ENCODE data around the gene SUB1. TPM values are rescaled to one million over a fixed set of nuclear protein-coding genes. Genes with fewer than 3 reads are reported as not detected.
"Not testable (repeated sequence)": the region's sequence is repeated elsewhere in the genome, so short reads cannot be mapped to it uniquely, and the experiment has no call there.

Gene SUB1
- 100 to 1,000 TPM; 393 to 545 (median 438) TPM for polyA plus RNA-seq (ENCODE audit: low read depth in 6 of 6)

- ATAC-seq (ENCODE audit: low read depth in 2 of 2): peak; percentile 67 to 70
- H3K9me3 Mint-ChIP-seq: peaks cover 0 to 2% (median 0%) of the 10 kb centered on the region in 7 donors
- H3K36me3 Mint-ChIP-seq: peaks cover 0 to 14% of the 10 kb centered on the region in 2 donors
- peak within 1 kb of the TSS; percentile 92 to 98 (median 95) for H3K4me3 Mint-ChIP-seq
- no peaks in the 10 kb centered on the region for H3K27me3 Mint-ChIP-seq
- DNase-seq: peak; percentile 90
- H3K27ac Mint-ChIP-seq: peak within 1 kb of the TSS; percentile 94 to 98 (median 97)
- H3K4me1 Mint-ChIP-seq: peaks cover 48 to 81% (median 76%) of the 10 kb centered on the region in 3 donors
Measured at GRCh38 chr5:32585446-32586275, at the start of gene SUB1. Gene SUB1 (plus strand): TSS chr5:32585557. CDS start chr5:32588513, 2,956 bp downstream.

DNA sequence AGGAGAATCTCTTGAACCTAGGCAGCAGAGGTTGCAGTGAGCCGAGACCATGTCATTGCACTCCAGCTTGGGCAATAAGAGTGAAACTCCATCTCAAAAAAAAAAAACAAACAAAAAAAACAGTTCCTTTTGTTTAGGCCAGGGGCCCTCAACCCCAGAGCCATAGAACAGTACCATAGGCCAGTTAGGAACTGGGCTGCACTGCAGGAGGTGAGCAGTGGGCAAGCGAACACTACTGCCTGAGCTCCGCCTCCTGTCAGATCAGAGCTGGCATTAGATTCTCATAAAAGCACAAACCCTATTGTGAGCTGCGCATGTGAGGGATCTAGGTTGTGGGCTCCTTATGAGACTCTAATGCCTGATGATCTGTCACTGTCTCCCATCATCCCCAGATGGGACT is 49.1 kb upstream of the SUB1 start:
- no peak for DNase-seq
- H3K27ac Mint-ChIP-seq: peak overlapping the region in 1 of 6 donors; percentile 59
- H3K4me1 Mint-ChIP-seq: peaks cover 30 to 46% (median 44%) of the 10 kb centered on the region in 3 donors
- no peak for ATAC-seq (ENCODE audit: low read depth in 2 of 2)
- no peaks in the 10 kb centered on the region for H3K36me3 Mint-ChIP-seq
- no peak overlapping the region for H3K4me3 Mint-ChIP-seq
- H3K9me3 Mint-ChIP-seq: no peaks in the 10 kb centered on the region
- H3K27me3 Mint-ChIP-seq: no peaks in the 10 kb centered on the region

- not testable (repeated sequence) for H3K36me3 Mint-ChIP-seq, H3K9me3 Mint-ChIP-seq, H3K27me3 Mint-ChIP-seq, DNase-seq
- Mint-ChIP-seq H3K4me3 (peak overlapping the region in 2 of 8 donors; percentile 18 to 49), H3K27ac (peak overlapping the region in 4 of 6 donors; percentile 7 to 91 (median 59)), H3K4me1 (peaks cover 30 to 39% (median 38%) of the 10 kb centered on the region in 3 donors)
- ATAC-seq (ENCODE audit: low read depth in 2 of 2): peak in 1 of 2 donors; percentile 5
Measured at GRCh38 chr5:32537437-32538029, 47.8 kb upstream of the SUB1 start.

GRCh38 chr5:32538031-32538547 is 47.3 kb upstream of the SUB1 start:
- Mint-ChIP-seq H3K36me3 (no peaks in the 10 kb centered on the region), H3K27ac (peak overlapping the region in 4 of 6 donors; percentile 50 to 91 (median 59)), H3K4me1 (peaks cover 30 to 39% (median 38%) of the 10 kb centered on the region in 3 donors), H3K4me3 (no peak overlapping the region), H3K9me3 (no peaks in the 10 kb centered on the region), H3K27me3 (no peaks in the 10 kb centered on the region)
- ATAC-seq (ENCODE audit: low read depth in 2 of 2) (peak; percentile 97 to 99), DNase-seq (peak; percentile 44)

DNA sequence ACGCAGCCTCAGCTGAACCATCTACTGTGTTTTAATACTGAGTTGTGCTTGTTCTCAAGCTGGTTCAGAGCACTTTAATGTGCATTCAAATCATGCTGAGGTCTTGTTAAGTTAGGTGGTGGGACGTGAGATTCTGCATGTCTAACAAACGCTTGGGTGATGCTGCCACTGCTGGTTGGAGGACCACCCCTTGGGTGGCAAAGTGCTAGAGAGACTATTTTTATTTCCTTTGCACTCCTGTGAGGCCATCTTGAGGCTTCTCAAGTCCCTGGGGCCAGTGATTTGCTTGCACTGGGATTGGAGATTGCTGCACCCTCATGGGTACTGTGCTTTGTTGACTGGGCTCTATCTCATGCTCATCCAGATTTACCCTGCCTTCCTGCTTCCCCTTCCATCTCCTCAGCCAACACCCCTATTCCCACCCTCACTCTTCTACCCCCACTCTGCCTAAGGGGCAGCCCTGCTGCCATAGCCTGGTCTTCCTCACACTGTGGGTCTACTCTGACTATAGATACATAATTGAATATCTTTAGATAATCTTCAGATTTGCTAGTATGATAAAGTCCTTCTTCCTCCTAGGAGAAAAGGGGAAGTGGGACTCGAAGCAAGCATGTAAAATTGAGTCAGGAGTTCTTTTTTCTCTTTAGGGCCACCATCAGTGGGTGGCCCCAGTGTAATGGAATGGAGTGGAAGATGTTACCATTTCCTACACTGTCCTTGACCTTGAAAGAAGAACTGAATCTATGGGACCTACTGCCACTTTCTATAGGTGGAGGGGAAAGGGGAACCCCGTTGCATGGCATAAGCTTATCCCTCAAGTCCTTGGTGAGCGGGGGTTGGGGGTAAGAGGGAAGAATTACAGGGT is 45.1 kb upstream of the SUB1 start:
- Mint-ChIP-seq H3K4me1 (peaks cover 30 to 38% (median 38%) of the 10 kb centered on the region in 3 donors), H3K36me3 (no peaks in the 10 kb centered on the region), H3K27me3 (no peaks in the 10 kb centered on the region), H3K9me3 (no peaks in the 10 kb centered on the region), H3K27ac (peak overlapping the region in 2 of 6 donors; percentile 12 to 93), H3K4me3 (peak overlapping the region in 1 of 8 donors; percentile 26)
- ATAC-seq (ENCODE audit: low read depth in 2 of 2): peak; percentile 22 to 38
- peak; percentile 5 for DNase-seq

DNA sequence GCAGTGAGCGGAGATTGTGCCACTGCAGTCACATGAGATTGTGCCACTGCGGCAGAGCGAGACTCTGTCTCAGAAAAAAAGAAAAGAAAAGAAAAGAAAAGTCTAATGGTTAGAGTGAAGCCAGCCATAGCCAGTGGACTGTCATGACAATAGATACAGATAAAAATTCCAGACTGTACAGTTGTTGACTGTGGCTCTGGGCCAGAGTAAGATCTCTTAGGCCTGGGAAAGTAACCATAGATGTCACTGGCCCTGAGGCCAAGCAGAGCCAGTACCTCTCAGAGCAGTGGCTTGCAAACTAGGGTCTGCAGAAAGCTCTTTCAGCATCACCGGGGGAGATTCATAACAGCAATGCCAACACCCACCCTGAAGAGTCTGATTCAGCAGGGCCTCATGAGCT is 44.1 kb upstream of the SUB1 start:
- Mint-ChIP-seq H3K4me1 (peaks cover 23 to 32% (median 28%) of the 10 kb centered on the region in 3 donors), H3K27ac (peak overlapping the region in 1 of 6 donors; percentile 74), H3K27me3 (no peaks in the 10 kb centered on the region), H3K4me3 (no peak overlapping the region), H3K9me3 (no peaks in the 10 kb centered on the region), H3K36me3 (no peaks in the 10 kb centered on the region)
- DNase-seq (no peak), ATAC-seq (ENCODE audit: low read depth in 2 of 2) (no peak)

DNA sequence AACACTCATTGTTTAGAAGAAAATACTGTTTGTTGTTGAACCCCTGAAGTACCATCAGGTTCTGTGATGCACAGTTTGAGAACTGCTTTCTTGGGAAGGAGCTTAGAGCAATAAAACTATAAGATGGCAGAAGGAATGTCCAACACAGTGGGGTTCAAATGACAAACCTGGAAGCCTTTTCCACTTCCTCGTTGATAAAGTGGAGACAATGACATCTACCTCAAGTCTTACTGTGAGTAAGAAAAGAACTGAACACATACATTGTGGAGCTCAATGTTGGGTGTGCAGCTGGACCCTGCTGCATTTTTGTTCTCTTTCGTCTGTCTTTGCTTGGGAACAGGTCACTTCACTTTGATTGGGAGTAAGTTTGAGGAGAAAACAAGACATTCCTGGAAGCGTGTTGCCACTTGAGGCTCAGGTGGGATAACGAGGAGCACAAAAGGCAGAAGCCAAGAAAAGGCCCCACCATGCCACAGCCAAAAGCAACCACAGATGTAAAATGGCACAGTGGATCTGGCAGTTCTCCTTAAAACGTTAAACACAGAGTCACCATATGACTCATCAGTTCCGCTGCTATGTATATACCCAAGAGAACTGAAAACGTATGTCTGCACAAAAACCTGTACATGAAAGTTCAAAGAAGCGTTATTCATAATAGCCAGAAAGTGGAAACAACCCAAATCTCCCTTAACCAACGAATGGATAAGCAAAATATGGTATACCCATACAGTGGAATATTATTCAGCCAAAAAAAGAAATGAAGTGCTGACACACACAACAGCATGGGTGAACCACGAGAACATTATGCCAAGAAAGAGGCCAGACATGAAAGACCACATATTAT is 42.9 kb upstream of the SUB1 start:
- H3K9me3 Mint-ChIP-seq: no peaks in the 10 kb centered on the region
- DNase-seq: no peak
- no peaks in the 10 kb centered on the region for H3K36me3 Mint-ChIP-seq
- ATAC-seq (ENCODE audit: low read depth in 2 of 2): no peak
- H3K4me1 Mint-ChIP-seq: peaks cover 16 to 30% (median 27%) of the 10 kb centered on the region in 3 donors
- no peak overlapping the region for H3K4me3 Mint-ChIP-seq
- H3K27ac Mint-ChIP-seq: no peak overlapping the region
- no peaks in the 10 kb centered on the region for H3K27me3 Mint-ChIP-seq

- no peaks in the 10 kb centered on the region for H3K36me3 Mint-ChIP-seq
- H3K27me3 Mint-ChIP-seq: no peaks in the 10 kb centered on the region
- ATAC-seq (ENCODE audit: low read depth in 2 of 2) (no peak), DNase-seq (no peak)
- no peak overlapping the region for H3K4me3 Mint-ChIP-seq
- H3K4me1 Mint-ChIP-seq: peaks cover 11 to 22% (median 20%) of the 10 kb centered on the region in 3 donors
- H3K27ac Mint-ChIP-seq: no peak overlapping the region
- H3K9me3 Mint-ChIP-seq: no peaks in the 10 kb centered on the region
Measured at GRCh38 chr5:32543291-32543690, 42.1 kb upstream of the SUB1 start.

DNA sequence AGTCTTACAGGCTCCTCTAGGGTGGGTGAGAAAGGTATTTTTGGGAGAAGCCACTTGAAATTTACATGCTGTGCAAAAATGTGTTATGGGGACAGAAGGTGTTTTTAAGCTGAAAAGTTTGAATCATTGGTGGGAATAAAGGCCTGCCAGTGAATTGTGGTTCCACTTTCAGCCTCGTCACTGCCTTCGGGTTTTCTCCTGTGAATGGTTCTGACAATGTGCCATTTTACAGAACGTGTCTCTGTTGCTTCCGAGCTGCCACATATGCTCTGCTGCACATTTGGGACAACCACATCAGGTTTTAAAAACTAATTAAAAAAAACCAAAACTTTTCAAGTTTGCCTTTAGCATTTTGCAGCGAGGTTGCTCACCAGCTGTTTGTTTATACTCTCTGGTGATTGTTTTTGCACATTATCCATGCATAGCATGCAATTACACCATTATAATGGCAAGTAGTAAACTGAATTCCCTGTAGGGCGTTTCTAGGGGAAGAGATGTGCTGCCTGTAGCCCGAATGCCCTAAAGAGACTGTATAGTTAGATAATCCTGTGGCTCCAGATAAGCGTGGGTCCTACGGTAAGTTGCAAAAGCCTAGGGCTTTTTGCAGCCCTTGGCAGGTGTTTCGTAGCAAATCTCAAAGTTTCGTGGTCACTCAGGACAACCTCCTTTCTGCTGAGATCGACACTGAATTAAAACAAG is 40.1 kb upstream of the SUB1 start:
- Mint-ChIP-seq H3K27me3 (no peaks in the 10 kb centered on the region), H3K27ac (no peak overlapping the region), H3K4me3 (no peak overlapping the region), H3K4me1 (peaks cover 6 to 9% (median 8%) of the 10 kb centered on the region in 3 donors), H3K36me3 (no peaks in the 10 kb centered on the region), H3K9me3 (no peaks in the 10 kb centered on the region)
- DNase-seq (no peak), ATAC-seq (ENCODE audit: low read depth in 2 of 2) (no peak)

- Mint-ChIP-seq H3K27me3 (no peaks in the 10 kb centered on the region), H3K36me3 (no peaks in the 10 kb centered on the region), H3K27ac (no peak overlapping the region), H3K4me1 (peaks cover 12 to 23% (median 16%) of the 10 kb centered on the region in 3 donors), H3K9me3 (peaks cover 0 to 4% (median 2%) of the 10 kb centered on the region in 7 donors), H3K4me3 (no peak overlapping the region)
- no peak for DNase-seq
- ATAC-seq (ENCODE audit: low read depth in 2 of 2): no peak
Measured at GRCh38 chr5:32551194-32551593, 34.2 kb upstream of the SUB1 start.

- no peak for ATAC-seq (ENCODE audit: low read depth in 2 of 2)
- no peak overlapping the region for H3K4me3 Mint-ChIP-seq
- peaks cover 12 to 23% (median 16%) of the 10 kb centered on the region in 3 donors for H3K4me1 Mint-ChIP-seq
- no peaks in the 10 kb centered on the region for H3K27me3 Mint-ChIP-seq
- peak overlapping the region in 2 of 6 donors; percentile 36 to 59 for H3K27ac Mint-ChIP-seq
- DNase-seq: no peak
- peaks cover 0 to 4% (median 2%) of the 10 kb centered on the region in 7 donors for H3K9me3 Mint-ChIP-seq
- no peaks in the 10 kb centered on the region for H3K36me3 Mint-ChIP-seq
Measured at GRCh38 chr5:32551865-32552264, 33.5 kb upstream of the SUB1 start.

DNA sequence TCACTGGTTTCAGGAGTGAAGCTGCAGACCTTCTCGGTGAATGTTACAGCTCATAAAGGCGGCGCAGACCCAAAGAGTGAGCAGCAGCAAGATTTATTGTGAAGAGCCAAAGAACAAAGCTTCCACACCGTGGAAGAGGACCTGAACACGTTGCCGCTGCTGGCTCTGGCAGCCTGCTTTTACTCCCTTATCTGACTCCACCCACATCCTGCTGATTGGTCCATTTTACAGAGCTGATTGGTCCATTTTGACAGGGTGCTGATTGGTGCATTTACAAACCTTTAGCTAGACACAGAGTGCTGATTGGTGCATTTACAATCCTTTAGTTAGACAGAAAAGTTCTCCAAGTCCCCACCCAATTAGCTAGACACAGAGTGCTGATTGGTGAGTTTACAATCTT is 32.9 kb upstream of the SUB1 start:
- peaks cover 12 to 23% (median 16%) of the 10 kb centered on the region in 3 donors for H3K4me1 Mint-ChIP-seq
- not testable (repeated sequence) for H3K36me3 Mint-ChIP-seq; ATAC-seq (ENCODE audit: low read depth in 2 of 2); H3K27ac Mint-ChIP-seq; H3K27me3 Mint-ChIP-seq; H3K9me3 Mint-ChIP-seq; H3K4me3 Mint-ChIP-seq; DNase-seq

All from naive B cell (primary cell).